ENCODE data around the gene FADS2.

FADS2 gene

GRCh38 chr11:61797263-61797944 lies 30.7 kb upstream of the FADS2 start:
- DNase-seq = peak; percentile 53

- DNase-seq = no peak
Observed at GRCh38 chr11:61799665-61800284, 28.3 kb upstream of the FADS2 start.

DNA sequence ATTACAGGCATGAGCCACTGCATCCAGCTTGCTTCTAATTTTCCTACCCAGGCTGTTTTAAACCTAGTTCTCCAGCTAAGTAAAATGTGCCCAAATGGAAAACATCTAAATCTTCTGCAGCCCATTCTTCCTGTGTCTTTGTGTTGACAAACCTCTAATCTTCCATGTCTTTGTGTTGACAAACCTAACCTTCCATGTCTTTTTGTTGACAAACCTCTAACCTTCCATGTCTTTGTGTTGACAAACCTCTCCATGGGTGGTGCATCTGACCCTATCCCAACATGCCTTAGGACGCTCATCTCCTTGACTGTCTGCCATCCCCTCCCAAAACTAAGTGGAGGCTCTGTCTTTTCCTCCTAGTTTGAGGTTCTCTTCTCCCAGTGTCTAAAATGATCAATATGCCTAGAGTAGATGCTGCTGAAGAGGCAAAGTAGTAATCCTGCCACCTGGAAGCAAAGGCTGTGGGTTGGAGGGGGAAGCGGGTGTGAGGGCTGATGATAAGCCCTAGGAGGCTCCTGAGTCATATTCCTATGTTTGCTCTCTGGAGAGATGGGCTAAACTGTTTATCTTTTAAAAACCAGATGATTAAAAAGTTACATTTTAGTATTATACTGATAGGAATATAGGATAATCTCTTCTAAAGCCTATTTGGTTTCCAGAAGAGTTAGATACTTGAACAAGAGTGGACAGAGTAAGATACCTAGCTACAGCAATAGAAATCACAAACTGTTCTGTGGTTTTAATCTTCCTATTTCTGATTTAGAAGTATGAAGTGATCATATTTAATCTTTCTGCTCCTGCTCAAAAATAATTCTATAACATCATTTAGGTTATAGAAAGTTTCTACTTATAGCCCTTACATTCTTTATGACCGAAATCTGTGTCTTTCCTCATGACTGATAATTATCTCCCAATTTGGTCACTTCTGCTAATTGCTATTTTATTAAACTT lies 27.5 kb upstream of the FADS2 start:
- DNase-seq = no peak

- no peak for DNase-seq
Observed at GRCh38 chr11:61802605-61803004, 25.5 kb upstream of the FADS2 start.

GRCh38 chr11:61803889-61804647 lies 24.0 kb upstream of the FADS2 start:
- no peak for DNase-seq

DNA sequence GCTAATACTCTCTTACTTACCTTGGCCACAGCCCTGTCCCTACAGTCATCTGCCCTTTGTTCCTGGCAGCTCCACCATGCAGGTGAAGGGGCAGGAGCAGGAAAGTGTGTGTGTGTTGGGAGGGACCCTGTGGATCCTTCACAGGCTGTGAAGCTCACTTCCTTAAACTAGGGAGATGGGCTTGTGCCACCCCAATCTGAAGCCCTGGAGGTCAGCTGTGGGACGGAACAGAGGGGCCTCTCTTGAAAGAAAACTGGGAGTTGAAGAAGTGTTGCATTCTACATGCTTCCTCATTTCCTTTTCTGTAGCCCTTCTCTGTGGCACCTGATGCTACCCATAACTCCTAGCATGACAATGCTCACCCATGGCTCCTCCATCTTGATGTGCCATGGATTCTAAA lies 23.0 kb upstream of the FADS2 start:
- DNase-seq = no peak

DNA sequence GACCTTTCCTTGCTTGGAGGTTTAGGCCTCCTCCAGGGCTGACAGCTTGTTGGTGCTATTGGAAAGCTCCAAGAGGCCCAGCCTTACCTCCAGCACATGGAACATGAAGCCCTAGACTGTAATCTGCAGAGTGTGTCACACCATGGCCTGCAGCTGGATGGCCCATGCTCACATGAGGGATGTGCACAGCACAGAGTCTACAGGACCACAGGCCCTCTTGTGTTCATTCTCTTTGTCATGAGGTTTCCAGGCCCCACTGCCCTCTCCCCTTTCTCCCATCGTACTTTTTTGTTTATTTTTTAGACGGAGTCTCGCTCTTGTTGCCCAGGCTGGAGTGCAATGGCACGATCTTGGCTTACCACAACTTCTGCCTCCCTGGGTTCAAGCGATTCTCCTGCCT lies 21.3 kb upstream of the FADS2 start:
- no peak for DNase-seq

DNA sequence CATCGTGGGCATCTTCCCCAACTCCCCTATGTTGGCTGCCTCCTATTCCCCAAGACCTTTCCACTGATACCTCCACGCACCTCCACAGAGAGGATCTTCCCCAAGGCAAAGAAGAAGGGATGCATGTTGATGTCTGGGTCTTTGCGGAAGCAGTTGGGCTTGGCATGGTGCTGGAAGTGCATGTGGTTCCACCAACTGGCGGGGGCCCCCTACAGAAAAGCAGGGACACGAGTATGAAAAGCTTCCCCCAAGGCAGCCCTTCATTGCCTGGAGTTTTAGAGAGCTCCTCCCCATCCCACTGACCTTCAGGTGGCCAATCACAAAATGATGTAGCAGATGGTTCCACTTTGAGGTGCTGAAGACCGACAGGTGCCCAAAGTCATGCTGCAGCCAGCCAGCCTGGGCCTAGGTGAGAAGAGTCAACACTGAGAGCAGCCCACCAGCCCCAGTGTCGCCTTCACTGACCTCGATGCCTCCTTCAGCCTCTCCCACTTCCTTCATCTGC lies 17.4 kb upstream of the FADS2 start:
- DNase-seq = no peak

GRCh38 chr11:61811831-61812230 lies 16.3 kb upstream of the FADS2 start:
- DNase-seq = no peak

DNA sequence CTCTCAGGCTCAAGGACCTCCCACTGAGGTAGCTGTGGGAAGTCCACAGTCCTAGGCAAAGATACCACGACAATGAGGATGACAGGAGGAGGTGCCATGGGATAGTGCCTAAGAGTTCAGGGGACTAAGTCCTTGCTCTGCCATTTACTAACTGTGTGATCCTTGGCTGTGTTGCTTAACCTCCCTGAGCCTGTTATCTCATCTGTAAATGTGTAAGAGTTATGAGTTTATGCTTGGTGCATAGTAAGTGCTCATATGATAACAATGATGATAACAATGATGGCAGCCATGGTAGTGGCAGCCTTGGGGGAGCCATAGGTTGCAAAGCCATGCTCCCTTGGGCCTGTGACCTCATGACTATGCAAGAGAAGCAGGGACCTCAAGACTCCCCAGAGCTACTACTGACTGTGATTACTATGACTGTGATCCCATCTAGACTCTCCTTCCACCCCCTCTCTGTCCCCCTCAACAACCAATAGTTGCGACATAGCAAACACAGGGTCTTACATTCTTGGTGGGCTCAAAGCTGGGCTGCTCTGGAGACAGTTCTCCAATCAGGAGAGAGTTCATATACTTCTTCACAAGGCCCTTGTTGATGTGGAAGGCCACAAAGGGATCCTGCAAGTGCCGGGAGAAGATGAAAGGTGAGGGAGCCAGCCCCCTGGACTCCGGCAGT lies 15.2 kb upstream of the FADS2 start:
- no peak for DNase-seq

GRCh38 chr11:61814247-61814957 lies 13.7 kb upstream of the FADS2 start:
- DNase-seq = peak; percentile 49

DNA sequence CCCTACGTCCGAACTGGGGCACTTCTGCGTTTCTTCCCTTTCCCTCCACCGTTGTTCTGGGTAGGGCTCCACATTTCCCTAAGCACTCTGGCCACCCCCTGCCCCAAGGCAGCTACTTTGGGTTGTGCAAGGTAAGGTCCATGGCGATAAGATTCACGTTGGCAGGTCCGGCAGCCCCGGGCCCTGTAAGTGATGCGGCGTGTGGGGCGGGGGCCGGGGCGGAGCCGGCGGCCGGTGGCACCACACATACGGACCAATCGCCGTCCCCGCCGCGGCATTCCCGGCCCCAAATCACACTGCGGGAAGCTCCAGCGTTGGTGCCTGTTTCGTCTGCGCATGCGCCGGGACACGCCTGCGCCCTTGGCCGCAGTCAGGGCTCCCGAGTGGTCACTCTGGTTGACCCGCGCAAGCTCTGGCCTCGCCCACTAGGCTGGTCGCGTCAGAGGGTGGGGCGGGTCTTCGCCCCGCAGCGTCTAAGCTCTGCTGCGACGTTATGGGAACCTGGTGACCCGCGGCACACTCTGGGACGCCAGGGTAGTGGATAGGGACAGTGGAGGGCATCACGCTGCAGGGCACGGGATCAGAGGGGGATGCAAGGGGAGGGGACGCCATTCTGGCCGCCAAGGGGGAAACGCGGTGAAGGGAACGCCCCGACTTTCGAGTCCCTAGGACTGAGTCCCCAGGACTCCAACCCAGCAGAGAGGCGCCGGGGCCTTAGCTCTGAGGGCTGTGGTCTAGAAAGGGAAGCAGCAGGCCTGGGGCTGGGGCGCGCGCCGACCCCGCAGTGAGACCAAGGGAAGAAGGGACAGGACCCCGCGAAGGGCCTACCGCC lies 12.9 kb upstream of the FADS2 start:
- DNase-seq = peak; percentile 77

- peak; percentile 56 for DNase-seq
Observed at GRCh38 chr11:61815790-61816735, 12.0 kb upstream of the FADS2 start.

GRCh38 chr11:61816736-61817455 lies 11.2 kb upstream of the FADS2 start, which contains the start of gene FADS1:
Gene FADS1, minus strand, starts transcription at chr11:61817003. Its CDS starts 74 bp downstream, at chr11:61816929.
- peak; percentile 98 for DNase-seq

DNA sequence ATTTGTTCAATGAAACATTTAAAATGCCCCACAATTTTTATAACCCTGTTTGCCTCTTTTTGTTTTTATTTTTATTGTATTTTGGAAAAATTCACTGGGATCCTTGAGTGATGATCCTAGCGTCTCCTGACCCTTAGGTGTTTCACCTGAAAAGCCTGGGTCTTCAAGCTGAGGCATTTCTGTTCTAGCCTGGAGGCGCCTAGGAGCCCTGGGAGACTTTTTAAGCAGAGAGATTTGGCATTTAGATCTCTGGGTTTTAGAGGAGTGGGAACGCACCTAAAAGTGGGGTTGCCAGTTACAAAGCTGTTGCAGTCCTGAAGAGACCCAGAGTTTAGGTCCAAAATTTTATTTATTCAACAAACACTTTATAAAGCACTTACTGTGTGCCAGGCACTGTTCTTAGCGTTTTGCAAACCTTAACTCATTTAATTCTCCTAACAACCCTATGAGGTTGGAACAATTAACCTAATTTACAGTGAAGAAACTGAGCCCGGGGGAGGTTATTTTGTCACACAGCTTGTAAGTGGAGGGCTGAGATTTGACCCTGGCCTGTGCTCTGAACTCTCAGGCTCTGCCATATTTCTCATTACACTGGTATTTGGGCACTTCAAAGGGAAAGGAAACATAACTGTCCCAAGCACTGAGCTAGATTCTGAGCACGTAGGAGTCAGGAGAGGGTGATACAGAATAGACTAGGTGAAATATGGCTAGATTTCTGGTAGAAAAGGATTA lies 10.5 kb upstream of the FADS2 start:
- no peak for DNase-seq

GRCh38 chr11:61820174-61820573 lies 7.9 kb upstream of the FADS2 start:
- no peak for DNase-seq

DNA sequence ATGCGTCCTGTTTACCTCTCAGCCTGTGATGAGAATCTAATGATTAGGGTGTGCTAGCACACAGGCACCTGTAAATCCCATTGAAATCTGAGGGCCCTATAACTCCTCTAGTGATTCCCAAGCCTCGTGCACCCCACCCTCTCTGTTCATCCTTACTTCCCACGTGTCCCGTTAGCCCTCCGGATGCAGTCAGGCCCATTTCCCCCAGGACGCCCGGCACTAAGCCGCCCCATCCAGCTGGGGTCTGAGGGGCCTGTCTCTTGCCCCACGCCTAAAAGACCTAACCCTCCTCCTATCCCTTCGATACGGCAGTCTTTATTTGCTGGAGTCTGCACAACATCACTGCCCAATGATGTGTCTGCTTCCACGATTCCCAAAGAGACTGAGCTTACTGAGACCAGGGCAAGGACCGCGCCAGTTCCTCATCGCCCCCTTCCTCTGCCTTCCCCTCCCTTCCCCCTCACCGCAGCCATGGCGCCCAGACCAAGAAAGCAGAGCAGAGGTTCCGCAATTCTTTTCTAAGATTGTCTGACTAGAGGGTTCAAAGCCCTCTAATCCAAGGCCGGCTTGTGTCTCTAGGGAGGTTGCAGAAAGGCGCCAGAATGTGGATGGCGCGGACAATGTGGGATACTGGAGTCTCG lies 1.1 kb upstream of the FADS2 start:
- DNase-seq = no peak

DNA sequence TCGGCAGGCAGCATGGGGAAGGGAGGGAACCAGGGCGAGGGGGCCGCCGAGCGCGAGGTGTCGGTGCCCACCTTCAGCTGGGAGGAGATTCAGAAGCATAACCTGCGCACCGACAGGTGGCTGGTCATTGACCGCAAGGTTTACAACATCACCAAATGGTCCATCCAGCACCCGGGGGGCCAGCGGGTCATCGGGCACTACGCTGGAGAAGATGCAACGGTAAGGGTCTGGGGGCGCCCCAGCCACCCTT lies 204 bp downstream of the FADS2 start:
- no peak for DNase-seq
